ENCODE measurements around the gene SYT8. TPM values are rescaled to one million over a fixed set of nuclear protein-coding genes. Genes with fewer than 3 reads are reported as not detected.
"Not testable (repeated sequence)": the region's sequence is repeated elsewhere in the genome, so short reads cannot be mapped to it uniquely, and the experiment has no call there.

The SYT8 gene
- total RNA-seq, 1 donor from 2014 or later, result not detected

GRCh38 chr11:1812274-1812673 lies 22.5 kb upstream of the SYT8 start:
- Mint-ChIP-seq H3K4me3 (no peak overlapping the region), H3K9me3 (peaks cover 8% of the 10 kb centered on the region), H3K36me3 (no peaks in the 10 kb centered on the region), H3K27ac (no peak overlapping the region), H3K4me1 (no peaks in the 10 kb centered on the region), H3K27me3 (ENCODE audit: insufficient read depth, low read depth) (peaks cover 4% of the 10 kb centered on the region)
- no peaks in the 10 kb centered on the region for H3F3A ChIP-seq (ENCODE audit: low read depth)
- no peak overlapping the region for H3K4me3 ChIP-seq
- H3K79me2 ChIP-seq (ENCODE audit: low read depth), result no peaks in the 10 kb centered on the region
- no peaks in the 10 kb centered on the region for H3K9me3 ChIP-seq (ENCODE audit: low read depth)
- no peaks in the 10 kb centered on the region for H3K4me1 ChIP-seq
- no peaks in the 10 kb centered on the region for H3K27me3 ChIP-seq
- no peak overlapping the region for H3K9ac ChIP-seq
- no peak overlapping the region for H2AFZ ChIP-seq (replicated peaks)
- no peak for DNase-seq (ENCODE audit: low spot score)
- TF ChIP-seq EZH2 (IDR thresholded peaks at IDR 0.05), result no peak
- no peak for TF ChIP-seq CTCF (IDR thresholded peaks at IDR 0.05)
- TF ChIP-seq EZH2phosphoT487 (IDR thresholded peaks at IDR 0.05), result no peak
- H4K20me1 ChIP-seq (ENCODE audit: low read depth), result no peaks in the 10 kb centered on the region
- no peak overlapping the region for H3K27ac ChIP-seq
- no peak overlapping the region for H3K4me2 ChIP-seq
- H3K36me3 ChIP-seq, result no peaks in the 10 kb centered on the region

GRCh38 chr11:1812801-1813200 lies 22.0 kb upstream of the SYT8 start:
- Histone ChIP-seq H3K27ac (no peak overlapping the region), H2AFZ (replicated peaks) (no peak overlapping the region), H3K4me2 (no peak overlapping the region), H4K20me1 (ENCODE audit: low read depth) (no peaks in the 10 kb centered on the region), H3F3A (ENCODE audit: low read depth) (no peaks in the 10 kb centered on the region), H3K4me1 (no peaks in the 10 kb centered on the region), H3K79me2 (ENCODE audit: low read depth) (no peaks in the 10 kb centered on the region), H3K27me3 (no peaks in the 10 kb centered on the region), H3K9ac (no peak overlapping the region), H3K4me3 (no peak overlapping the region), H3K36me3 (no peaks in the 10 kb centered on the region), H3K9me3 (ENCODE audit: low read depth) (no peaks in the 10 kb centered on the region)
- Mint-ChIP-seq H3K27me3 (ENCODE audit: insufficient read depth, low read depth) (peaks cover 4% of the 10 kb centered on the region), H3K27ac (no peak overlapping the region), H3K4me1 (no peaks in the 10 kb centered on the region), H3K36me3 (no peaks in the 10 kb centered on the region), H3K9me3 (peaks cover 11% of the 10 kb centered on the region), H3K4me3 (no peak overlapping the region)
- no peak for DNase-seq (ENCODE audit: low spot score)
- TF ChIP-seq EZH2phosphoT487 (IDR thresholded peaks at IDR 0.05) (no peak), CTCF (IDR thresholded peaks at IDR 0.05) (no peak), EZH2 (IDR thresholded peaks at IDR 0.05) (no peak)

- H3K79me2 ChIP-seq (ENCODE audit: low read depth); H3K36me3 ChIP-seq; H4K20me1 ChIP-seq (ENCODE audit: low read depth); H3K9ac ChIP-seq; H2AFZ ChIP-seq (replicated peaks); H3K27me3 ChIP-seq; H3K4me3 Mint-ChIP-seq; H3K4me1 Mint-ChIP-seq; H3K27ac ChIP-seq; H3F3A ChIP-seq (ENCODE audit: low read depth); DNase-seq (ENCODE audit: low spot score); H3K27ac Mint-ChIP-seq; H3K4me3 ChIP-seq; H3K27me3 Mint-ChIP-seq (ENCODE audit: insufficient read depth, low read depth); H3K4me1 ChIP-seq; H3K4me2 ChIP-seq; H3K36me3 Mint-ChIP-seq; H3K9me3 ChIP-seq (ENCODE audit: low read depth): not testable (repeated sequence)
- peaks cover 11% of the 10 kb centered on the region for H3K9me3 Mint-ChIP-seq
These were observed 21.4 kb upstream of the SYT8 start for GRCh38 chr11:1813356-1813755.

GRCh38 chr11:1814691-1815090 lies 20.1 kb upstream of the SYT8 start:
- Histone ChIP-seq H3K4me2 (no peak overlapping the region), H3K4me1 (no peaks in the 10 kb centered on the region), H4K20me1 (ENCODE audit: low read depth) (no peaks in the 10 kb centered on the region), H3K27ac (no peak overlapping the region), H3K36me3 (no peaks in the 10 kb centered on the region), H3K27me3 (no peaks in the 10 kb centered on the region), H3K9me3 (ENCODE audit: low read depth) (no peaks in the 10 kb centered on the region), H3K79me2 (ENCODE audit: low read depth) (no peaks in the 10 kb centered on the region), H3F3A (ENCODE audit: low read depth) (no peaks in the 10 kb centered on the region), H2AFZ (replicated peaks) (no peak overlapping the region), H3K9ac (no peak overlapping the region), H3K4me3 (no peak overlapping the region)
- no peak for TF ChIP-seq CTCF (IDR thresholded peaks at IDR 0.05)
- TF ChIP-seq EZH2 (IDR thresholded peaks at IDR 0.05), result no peak
- no peak for TF ChIP-seq EZH2phosphoT487 (IDR thresholded peaks at IDR 0.05)
- H3K27ac Mint-ChIP-seq, result no peak overlapping the region
- DNase-seq (ENCODE audit: low spot score), result no peak
- H3K36me3 Mint-ChIP-seq, result no peaks in the 10 kb centered on the region
- no peaks in the 10 kb centered on the region for H3K4me1 Mint-ChIP-seq
- peaks cover 5% of the 10 kb centered on the region for H3K27me3 Mint-ChIP-seq (ENCODE audit: insufficient read depth, low read depth)
- peaks cover 9% of the 10 kb centered on the region for H3K9me3 Mint-ChIP-seq
- H3K4me3 Mint-ChIP-seq, result no peak overlapping the region

Data from neural progenitor cell (in vitro differentiated cells).